Erythroblast (primary cell): ENCODE measurements around the gene RAF1.
A peak's percentile ranks its signal among the peaks of the same experiment; 100 is the strongest.

ENCODE experiments used
- DNase-seq, 2 experiments: peaks; one replicate each; lab custom pipeline; 2025; lab: John Stamatoyannopoulos, UW
- GATA1 ChIP-seq: IDR thresholded peaks from 2 replicates; pipeline ENCODE4 v1.6.1; 2011; ENCODE audit warnings: low read depth, mild to moderate bottlenecking, control low read depth, low read length, moderate library complexity
- POLR2A ChIP-seq: IDR thresholded peaks from 2 replicates; pipeline ENCODE4 v1.6.1; 2011; ENCODE audit warnings: mild to moderate bottlenecking, low read length

Gene RAF1

DNA sequence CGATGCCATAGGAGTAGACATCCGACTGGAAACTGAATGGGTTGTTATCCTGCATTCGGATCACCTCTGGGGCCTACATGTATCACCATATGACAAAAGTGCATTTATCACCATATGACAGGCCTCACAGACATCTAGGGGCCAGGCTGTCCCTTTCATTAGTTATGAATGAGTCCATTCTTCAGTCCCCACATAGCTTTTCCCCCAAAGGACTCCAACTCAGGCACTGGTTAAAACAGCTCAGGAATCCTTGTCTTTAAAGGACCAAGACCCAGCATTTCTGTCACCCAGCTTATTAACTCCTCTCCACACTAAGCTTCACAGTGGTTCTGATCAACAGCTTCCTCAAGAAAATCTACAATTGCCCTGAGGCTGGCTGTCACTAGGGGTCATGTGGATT, 78.7 kb downstream of the RAF1 start:
- no peak for DNase-seq
- TF ChIP-seq POLR2A (no peak), GATA1 (no peak)

DNA sequence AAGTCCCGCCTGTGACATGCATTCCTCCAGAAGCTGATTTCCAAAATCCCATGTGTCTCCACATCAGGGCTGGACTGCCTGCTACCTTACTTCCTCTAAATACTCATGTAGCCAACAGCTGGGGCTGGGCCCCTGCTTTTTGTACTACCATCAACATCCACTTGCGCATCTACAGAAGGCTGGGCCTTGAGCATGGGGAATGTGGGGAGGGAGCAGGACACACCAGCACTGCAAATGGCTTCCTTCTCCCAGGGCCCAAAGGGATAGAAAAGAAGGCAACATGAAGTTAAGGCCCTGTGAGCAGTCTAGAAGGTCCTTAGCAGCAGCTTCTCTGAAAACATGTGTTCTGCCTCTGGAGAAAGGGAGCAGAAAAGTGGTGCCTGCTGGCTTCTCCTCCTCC, 79.8 kb downstream of the RAF1 start:
- no peak for TF ChIP-seq POLR2A
- TF ChIP-seq GATA1, result no peak
- DNase-seq, result no peak

DNA sequence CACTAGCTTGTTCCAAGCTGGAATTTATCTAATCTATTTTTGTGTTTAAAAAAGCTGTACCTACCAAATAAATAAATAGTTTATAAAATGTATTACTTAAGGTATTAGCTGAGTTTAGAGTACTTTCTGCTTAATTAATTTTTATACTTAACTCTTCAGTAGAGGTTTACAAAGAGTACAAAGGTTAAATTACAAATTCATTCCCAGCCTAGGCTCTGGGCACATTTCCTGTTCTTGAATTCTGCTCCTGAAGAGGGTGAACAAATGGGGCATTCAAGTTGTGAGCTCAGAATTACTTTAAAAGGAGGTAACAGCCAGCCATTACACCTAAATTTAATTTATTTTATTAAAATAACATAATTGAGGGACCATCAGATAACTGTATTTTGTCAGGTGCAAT, 80.6 kb downstream of the RAF1 start:
- no peak for DNase-seq
- no peak for TF ChIP-seq GATA1
- no peak for TF ChIP-seq POLR2A

DNA sequence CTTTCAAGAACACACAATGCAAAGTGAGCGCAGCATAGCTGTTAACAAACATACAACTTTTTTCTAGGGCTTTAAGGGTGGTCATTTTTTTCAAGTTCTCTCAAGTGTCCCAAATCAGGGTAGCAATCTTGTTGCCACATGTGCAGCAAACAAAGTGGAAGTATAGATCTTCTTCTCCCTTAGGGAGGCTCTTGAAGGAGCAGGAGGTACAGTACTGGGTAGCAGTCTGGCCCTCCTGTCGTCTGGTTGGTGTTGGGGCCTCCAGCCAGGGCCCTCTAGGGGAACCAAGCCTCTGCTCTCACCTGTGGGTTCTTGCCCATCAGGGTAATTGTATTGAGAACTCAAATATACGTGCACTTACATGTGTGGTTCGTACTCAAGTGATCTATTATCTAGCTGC, 81.2 kb downstream of the RAF1 start:
- DNase-seq, result no peak
- no peak for TF ChIP-seq POLR2A
- no peak for TF ChIP-seq GATA1

- TF ChIP-seq POLR2A, result no peak
- TF ChIP-seq GATA1, result no peak
- no peak for DNase-seq
Observed at GRCh38 chr3:12579905-12580304, 84.0 kb downstream of the RAF1 start.

DNA sequence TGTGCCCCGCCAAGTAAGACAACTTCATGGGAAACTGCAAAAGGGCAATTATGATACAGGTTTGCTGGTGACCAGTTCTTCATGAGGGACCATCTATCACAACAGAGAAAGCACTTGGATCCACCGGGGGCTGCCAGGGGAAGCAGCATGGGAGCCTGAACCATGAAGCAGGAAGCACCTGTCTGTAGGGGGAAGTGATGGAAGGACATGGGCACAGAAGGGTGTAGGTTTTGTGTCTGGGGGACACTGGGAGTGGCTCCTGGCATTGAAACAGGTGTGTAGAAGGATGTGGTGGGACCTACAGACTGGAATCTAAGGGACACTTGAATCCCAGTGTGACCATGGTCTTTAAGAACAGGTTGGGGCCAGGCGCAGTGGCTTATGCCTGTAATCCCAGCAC, 84.5 kb downstream of the RAF1 start:
- no peak for DNase-seq
- TF ChIP-seq POLR2A (no peak), GATA1 (no peak)

DNA sequence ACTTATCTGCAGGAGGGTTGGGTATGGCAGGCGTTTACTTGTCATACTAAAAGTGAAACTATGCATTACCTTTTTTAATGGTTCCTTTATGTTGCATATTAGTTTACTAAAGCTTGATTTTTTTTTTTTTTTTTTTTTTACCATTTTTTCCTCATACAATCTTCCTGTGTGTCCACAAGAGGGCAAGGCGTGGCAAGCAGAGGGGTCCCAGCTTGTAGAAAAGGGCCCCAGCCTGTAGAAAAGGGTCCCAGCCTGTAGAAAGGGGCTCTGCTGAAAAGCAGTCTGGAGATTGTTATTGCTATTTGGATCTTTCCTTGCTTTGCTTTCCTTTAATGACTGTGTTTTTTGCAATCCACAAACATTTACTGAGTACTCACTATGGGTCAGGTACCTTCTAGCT, 85.2 kb downstream of the RAF1 start:
- TF ChIP-seq POLR2A (no peak), GATA1 (no peak)
- peak; percentile 24 for DNase-seq

DNA sequence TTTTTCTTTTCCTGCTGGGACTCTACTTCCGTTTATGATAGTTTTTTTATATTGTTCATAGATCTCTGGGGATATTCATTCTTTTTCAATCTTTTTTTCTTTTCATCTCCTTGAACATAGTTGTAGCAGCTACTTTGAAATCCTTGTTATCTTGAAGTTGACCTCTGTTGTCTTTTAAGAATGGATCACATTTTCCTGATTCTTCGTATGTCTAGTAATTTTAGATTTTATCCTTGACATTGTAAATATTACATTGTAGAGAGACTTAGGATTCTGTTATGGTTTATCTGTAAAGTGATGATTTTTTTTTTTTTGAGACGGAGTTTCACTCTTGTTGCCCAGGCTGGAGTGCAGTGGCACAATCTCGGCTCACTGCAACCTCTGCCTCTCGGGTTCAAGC, 86.5 kb downstream of the RAF1 start:
- TF ChIP-seq GATA1, result no peak
- TF ChIP-seq POLR2A, result no peak
- no peak for DNase-seq

DNA sequence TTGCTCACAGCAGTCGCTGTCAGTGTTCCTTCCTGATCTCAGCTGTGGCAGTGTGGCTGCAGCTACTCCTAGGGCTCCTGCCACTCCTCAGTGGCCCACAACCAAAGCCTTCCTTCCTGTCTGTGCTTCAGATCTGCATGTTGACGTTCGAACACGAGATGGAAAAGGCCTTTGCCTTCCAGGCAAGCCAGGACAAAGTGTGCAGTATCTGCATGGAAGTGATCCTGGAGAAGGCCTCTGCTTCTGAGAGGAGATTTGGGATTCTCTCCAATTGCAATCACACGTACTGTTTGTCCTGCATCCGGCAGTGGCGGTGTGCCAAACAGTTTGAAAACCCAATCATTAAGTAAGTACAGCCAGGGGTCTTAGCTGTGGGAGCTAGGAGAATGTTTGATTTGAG, 89.3 kb downstream of the RAF1 start:
- DNase-seq, result no peak
- no peak for TF ChIP-seq GATA1
- TF ChIP-seq POLR2A, result no peak

GRCh38 chr3:12574131-12574530, 89.8 kb downstream of the RAF1 start:
- no peak for DNase-seq
- TF ChIP-seq GATA1 (no peak), POLR2A (no peak)

- no peak for DNase-seq
- TF ChIP-seq GATA1 (no peak), POLR2A (no peak)
Observed at GRCh38 chr3:12571986-12572385, 91.9 kb downstream of the RAF1 start.

DNA sequence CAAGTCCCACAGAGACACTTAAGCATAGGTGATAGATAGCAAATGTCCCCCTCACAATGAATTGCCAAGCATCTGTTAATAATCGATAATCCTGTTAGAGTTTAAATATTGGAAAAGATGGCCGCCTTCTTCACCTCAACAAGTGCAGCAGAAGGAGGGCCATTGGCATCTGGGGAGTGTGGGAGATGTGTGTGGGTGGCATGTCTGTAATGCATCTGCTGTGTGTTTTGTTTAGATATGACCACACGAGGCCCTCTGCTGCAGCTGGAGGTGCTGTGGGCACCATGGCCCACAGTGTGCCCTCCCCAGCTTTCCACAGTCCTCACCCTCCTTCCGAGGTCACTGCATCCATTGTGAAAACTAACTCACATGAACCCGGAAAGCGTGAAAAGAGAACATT, 94.1 kb downstream of the RAF1 start:
- DNase-seq, result no peak
- no peak for TF ChIP-seq POLR2A

DNA sequence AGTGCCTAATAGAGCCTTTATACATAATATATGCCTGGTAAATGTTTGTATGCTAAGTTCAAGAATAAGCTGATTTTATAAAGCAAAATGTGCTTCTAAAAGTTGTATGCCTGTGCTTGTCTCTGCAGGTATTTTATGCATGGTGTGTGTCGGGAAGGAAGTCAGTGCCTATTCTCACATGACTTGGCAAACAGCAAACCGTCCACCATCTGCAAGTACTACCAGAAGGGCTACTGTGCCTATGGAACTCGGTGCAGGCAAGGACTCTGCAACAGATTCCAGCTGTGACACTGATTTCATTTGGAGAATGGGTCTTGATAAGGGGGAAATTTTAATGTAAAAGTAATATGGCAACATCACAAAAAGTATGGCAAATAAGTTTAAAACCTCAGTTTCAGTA, 95.2 kb downstream of the RAF1 start:
- TF ChIP-seq POLR2A (no peak), GATA1 (no peak)
- DNase-seq, result no peak

GRCh38 chr3:12566976-12567375, 96.9 kb downstream of the RAF1 start:
- DNase-seq, result no peak
- TF ChIP-seq GATA1 (no peak), POLR2A (no peak)

- no peak for DNase-seq
- TF ChIP-seq POLR2A (no peak), GATA1 (no peak)
Observed at GRCh38 chr3:12562451-12562850, 101.5 kb downstream of the RAF1 start.

GRCh38 chr3:12561397-12561796, 102.5 kb downstream of the RAF1 start:
- DNase-seq, result no peak
- TF ChIP-seq GATA1, result no peak
- TF ChIP-seq POLR2A, result no peak
